Activated CD4-positive, alpha-beta T cell treated with anti-CD3 and anti-CD28 coated beads for 36 hours (primary cell): ENCODE measurements around the gene HOXD3. TPM values are rescaled to one million over a fixed set of nuclear protein-coding genes. Genes with fewer than 3 reads are reported as not detected.
A peak's percentile ranks its signal among the peaks of the same experiment; 100 is the strongest.

Experiments used
- ATAC-seq: fragments of 200-7000 bp; cut with Tn5 transposase; one replicate; pipeline ENCODE4 v1.10.0; 2021; ENCODE audit warnings: mild to moderate bottlenecking, moderate library complexity
- CTCF ChIA-PET: fragments of 350-600 bp; sonication (Branson Sonifier 250); formaldehyde crosslinking; loops from one replicate; lab custom pipeline; 2021; ENCODE audit warnings: antibody characterized with exemption; lab: Charles Lee
- POLR2A ChIA-PET: fragments of 350-600 bp; sonication (Branson Sonifier 250); formaldehyde crosslinking; loops from one replicate; lab custom pipeline; 2021; ENCODE audit warnings: antibody characterized with exemption, inconsistent platforms; lab: Charles Lee
- DNase-seq: peaks from one replicate; pipeline ENCODE4 v3.0.0-alpha.2; 2020
- H3K27ac Mint-ChIP-seq: one replicate; pipeline ENCODE4 v1.8.0; 2021; ENCODE audit warnings: mixed read lengths
- H3K27me3 Mint-ChIP-seq: one replicate; pipeline ENCODE4 v1.8.0; 2021; ENCODE audit warnings: mixed read lengths
- H3K36me3 Mint-ChIP-seq: one replicate; pipeline ENCODE4 v1.8.0; 2021; ENCODE audit warnings: low read depth, mixed read lengths
- H3K4me1 Mint-ChIP-seq: one replicate; pipeline ENCODE4 v1.8.0; 2021; ENCODE audit warnings: mixed read lengths
- H3K4me3 Mint-ChIP-seq: one replicate; pipeline ENCODE4 v1.8.0; 2021; ENCODE audit warnings: mild to moderate bottlenecking, moderate library complexity, mixed read lengths
- H3K9me3 Mint-ChIP-seq: one replicate; pipeline ENCODE4 v1.8.0; 2021; ENCODE audit warnings: low read depth, mixed read lengths
- intact Hi-C, 2 experiments: fragments of 100-400 bp; cut with DNase I in 1 of 2; cut with micrococcal nuclease in 1 of 2; formaldehyde crosslinking; loops; one replicate each; pipeline versions ENCODE4 v1.14.2 to v1.15.1; 2022 to 2024; cut with DNase I, micrococcal nuclease
- total RNA-seq, 2 experiments: library from RNA; stranded (reverse); gene quantifications; one replicate each; pipeline ENCODE4 v1.2.3, GENCODE V29; 2021

Gene HOXD3
- total RNA-seq, 2 experiments from 2014 or later, result not detected

DNA sequence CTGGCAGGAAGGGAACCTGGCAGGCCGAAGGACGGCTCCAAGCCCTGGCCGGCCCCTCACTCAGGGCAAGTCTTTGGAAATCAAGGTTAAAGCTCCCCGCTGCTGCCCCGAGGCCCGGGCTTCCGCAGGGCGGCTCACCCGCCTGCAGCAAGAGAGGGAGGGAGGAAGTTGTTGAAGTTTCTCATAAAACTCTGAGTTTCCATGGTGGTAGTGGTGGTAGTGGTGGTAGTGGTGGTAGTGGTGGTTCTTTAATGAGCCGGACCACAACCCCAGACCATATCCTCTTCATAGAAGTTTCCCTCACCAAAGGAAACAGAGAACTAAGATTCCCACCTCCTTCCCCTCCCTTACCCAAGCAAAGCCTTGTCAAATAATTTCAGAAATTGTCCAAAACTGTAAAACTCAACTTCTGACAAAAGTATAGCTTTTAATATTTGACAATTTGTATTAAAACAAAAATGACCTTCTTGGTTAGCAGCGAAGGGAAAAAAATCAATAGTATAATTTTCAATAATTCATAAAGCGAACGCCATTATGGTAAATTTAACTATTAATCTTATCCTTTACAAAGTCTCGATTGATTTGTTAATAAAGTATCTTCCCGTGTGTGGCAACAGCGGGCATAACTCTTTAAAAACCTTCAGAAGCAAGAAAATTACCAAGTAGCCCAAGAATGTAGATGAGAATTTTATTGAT is 42.0 kb upstream of the HOXD3 start:
- Mint-ChIP-seq H3K4me3 (no peak overlapping the region), H3K9me3 (peaks cover 4% of the 10 kb centered on the region), H3K27ac (no peak overlapping the region), H3K36me3 (no peaks in the 10 kb centered on the region), H3K4me1 (peaks cover 6% of the 10 kb centered on the region), H3K27me3 (peaks cover 78% of the 10 kb centered on the region)
- intact Hi-C loops, result loop anchor here in 1 of 2 experiments (5.0 kb wide), 2 partner anchors 38 to 47 kb away; no protein-coding TSS in a partner anchor
- ChIA-PET CTCF (interaction anchor here (1.4 to 1.9 kb wide), 2 partner anchors 12 to 30 kb away, joined by 6 read pairs; no protein-coding TSS in a partner anchor), POLR2A (interaction anchor here (0.7 kb wide), 1 partner anchor 77 kb away, joined by 4 read pairs; no protein-coding TSS in a partner anchor)
- DNase-seq, result no peak
- ATAC-seq, result no peak

DNA sequence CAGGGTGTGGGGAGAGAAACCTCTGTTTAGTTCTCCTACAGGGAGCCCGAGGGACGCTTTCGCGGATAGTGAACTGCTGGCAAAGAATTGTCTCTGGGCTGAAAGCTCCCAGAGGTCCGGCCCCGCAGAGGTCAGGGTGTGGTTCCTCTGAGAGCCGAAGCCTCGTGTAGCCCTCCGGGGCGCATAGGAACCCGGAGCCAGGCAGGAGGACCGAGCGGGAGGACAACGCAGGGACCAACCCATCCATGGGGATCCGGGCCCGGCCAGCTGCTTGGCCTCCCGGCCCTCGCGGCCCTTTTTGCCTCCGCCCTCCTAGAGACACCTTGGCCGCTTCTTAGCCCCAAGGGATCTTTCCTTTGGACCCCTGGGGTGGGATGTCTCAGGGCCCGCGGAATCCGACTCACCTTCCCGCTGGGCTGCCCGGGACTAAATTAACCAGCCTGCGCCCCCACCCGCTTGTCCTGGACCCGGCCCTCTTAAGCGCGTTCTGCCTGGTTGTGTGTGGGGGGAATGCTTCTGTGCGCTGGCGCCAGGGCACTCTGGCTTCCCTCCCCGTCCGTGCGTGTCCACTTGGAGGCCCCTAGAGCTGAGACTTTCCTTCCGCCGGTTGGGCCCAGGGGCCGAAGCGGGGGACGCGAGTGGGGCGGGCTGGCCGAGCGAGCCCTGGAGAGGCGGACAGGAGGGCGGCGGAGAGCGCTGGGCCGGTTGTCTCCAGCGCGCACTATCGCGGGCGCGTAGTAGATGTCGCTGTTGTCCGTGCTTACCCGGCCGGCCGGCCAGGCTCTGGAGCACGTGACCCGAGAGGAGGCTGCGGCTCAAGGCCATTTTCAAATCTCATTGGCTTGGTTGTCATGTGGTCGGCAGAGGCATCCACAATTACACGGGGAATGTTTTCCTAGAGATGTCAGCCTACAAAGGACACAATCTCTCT is 41.0 kb upstream of the HOXD3 start, which contains the start of gene HOXD10:
HOXD10 (plus strand) TSS at position 896 of the 931 bp plus-strand sequence. CDS start 56 bp downstream, outside the sequence.
- DNase-seq (no peak), ATAC-seq (no peak)
- Mint-ChIP-seq H3K27ac (no peak within 1 kb of the TSS), H3K4me3 (no peak within 1 kb of the TSS), H3K9me3 (peaks cover 4% of the 10 kb centered on the region), H3K4me1 (peaks cover 6% of the 10 kb centered on the region), H3K36me3 (no peaks in the 10 kb centered on the region), H3K27me3 (peaks cover 81% of the 10 kb centered on the region)
- intact Hi-C loops, result no loop called here
- ChIA-PET CTCF (interaction anchor here (1.1 kb wide), 1 partner anchor 17 kb away, joined by 4 read pairs; no protein-coding TSS in a partner anchor), POLR2A (no interaction called here)

DNA sequence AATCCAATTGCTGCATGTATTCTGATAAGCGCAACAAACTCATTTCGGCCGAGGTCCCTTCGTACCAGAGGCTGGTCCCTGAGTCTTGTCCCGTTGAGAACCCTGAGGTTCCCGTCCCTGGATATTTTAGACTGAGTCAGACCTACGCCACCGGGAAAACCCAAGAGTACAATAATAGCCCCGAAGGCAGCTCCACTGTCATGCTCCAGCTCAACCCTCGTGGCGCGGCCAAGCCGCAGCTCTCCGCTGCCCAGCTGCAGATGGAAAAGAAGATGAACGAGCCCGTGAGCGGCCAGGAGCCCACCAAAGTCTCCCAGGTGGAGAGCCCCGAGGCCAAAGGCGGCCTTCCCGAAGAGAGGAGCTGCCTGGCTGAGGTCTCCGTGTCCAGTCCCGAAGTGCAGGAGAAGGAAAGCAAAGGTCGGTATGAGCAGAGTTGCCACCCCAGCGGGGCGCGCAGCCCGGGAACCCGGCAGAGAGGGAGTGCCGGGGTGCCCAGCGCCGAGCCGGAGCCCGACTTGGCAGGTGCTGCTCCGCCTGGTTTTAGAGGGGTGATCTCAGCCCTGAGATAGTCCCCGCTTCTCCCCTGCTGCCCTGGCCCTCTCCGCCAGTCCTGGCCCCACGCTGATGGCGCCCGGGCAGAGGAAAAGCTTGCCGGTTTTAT is 39.8 kb upstream of the HOXD3 start:
- Mint-ChIP-seq H3K27me3 (peaks cover 72% of the 10 kb centered on the region), H3K4me1 (peaks cover 4% of the 10 kb centered on the region), H3K27ac (no peak overlapping the region), H3K4me3 (no peak overlapping the region), H3K36me3 (no peaks in the 10 kb centered on the region), H3K9me3 (peaks cover 4% of the 10 kb centered on the region)
- no peak for DNase-seq
- CTCF ChIA-PET, result interaction anchor here (0.6 to 1.4 kb wide), 5 partner anchors 9 to 750 kb away, joined by 3 to 4 read pairs (median 3); no protein-coding TSS in a partner anchor
- POLR2A ChIA-PET, result no interaction called here
- no peak for ATAC-seq
- intact Hi-C loops, result no loop called here

- H3K4me1 Mint-ChIP-seq, result peaks cover 4% of the 10 kb centered on the region
- ChIA-PET POLR2A (no interaction called here), CTCF (interaction anchor here (0.6 to 1.4 kb wide), 5 partner anchors 9 to 751 kb away, joined by 3 to 4 read pairs (median 3); no protein-coding TSS in a partner anchor)
- no peaks in the 10 kb centered on the region for H3K36me3 Mint-ChIP-seq
- no peak for DNase-seq
- H3K4me3 Mint-ChIP-seq, result no peak overlapping the region
- H3K27ac Mint-ChIP-seq, result no peak overlapping the region
- ATAC-seq, result no peak
- peaks cover 4% of the 10 kb centered on the region for H3K9me3 Mint-ChIP-seq
- intact Hi-C loops, result no loop called here
- H3K27me3 Mint-ChIP-seq, result peaks cover 70% of the 10 kb centered on the region
Observed at GRCh38 chr2:176117823-176118371, 39.2 kb upstream of the HOXD3 start.

DNA sequence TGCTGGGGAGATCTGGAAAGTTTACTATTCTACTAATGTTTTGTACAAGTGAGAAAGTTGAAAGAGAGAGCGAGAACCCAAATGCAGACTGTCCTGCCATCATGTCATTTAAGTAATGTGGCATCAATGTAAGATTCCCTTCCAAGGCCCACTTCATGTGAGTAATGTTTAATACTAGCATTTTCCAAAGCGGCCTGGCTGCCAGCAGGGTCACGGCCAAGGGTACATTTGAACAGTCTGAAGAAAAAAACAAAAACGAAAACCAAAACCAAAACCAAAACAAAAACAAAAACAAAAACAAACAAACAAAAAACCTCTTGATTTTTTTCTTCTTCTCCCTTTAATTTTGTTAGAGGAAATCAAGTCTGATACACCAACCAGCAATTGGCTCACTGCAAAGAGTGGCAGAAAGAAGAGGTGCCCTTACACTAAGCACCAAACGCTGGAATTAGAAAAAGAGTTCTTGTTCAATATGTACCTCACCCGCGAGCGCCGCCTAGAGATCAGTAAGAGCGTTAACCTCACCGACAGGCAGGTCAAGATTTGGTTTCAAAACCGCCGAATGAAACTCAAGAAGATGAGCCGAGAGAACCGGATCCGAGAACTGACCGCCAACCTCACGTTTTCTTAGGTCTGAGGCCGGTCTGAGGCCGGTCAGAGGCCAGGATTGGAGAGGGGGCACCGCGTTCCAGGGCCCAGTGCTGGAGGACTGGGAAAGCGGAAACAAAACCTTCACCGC is 38.3 kb upstream of the HOXD3 start:
- H3K9me3 Mint-ChIP-seq, result peaks cover 4% of the 10 kb centered on the region
- no peaks in the 10 kb centered on the region for H3K36me3 Mint-ChIP-seq
- ATAC-seq, result no peak
- H3K4me1 Mint-ChIP-seq, result peaks cover 5% of the 10 kb centered on the region
- peaks cover 65% of the 10 kb centered on the region for H3K27me3 Mint-ChIP-seq
- ChIA-PET CTCF (interaction anchor here (0.7 to 1.4 kb wide), 2 partner anchors 8 to 22 kb away, joined by 3 to 4 read pairs; no protein-coding TSS in a partner anchor), POLR2A (interaction anchor here (0.7 kb wide), 1 partner anchor 27 kb away, joined by 4 read pairs; no protein-coding TSS in a partner anchor)
- DNase-seq, result peak; percentile 62
- intact Hi-C loops, result no loop called here
- no peak overlapping the region for H3K4me3 Mint-ChIP-seq
- no peak overlapping the region for H3K27ac Mint-ChIP-seq

DNA sequence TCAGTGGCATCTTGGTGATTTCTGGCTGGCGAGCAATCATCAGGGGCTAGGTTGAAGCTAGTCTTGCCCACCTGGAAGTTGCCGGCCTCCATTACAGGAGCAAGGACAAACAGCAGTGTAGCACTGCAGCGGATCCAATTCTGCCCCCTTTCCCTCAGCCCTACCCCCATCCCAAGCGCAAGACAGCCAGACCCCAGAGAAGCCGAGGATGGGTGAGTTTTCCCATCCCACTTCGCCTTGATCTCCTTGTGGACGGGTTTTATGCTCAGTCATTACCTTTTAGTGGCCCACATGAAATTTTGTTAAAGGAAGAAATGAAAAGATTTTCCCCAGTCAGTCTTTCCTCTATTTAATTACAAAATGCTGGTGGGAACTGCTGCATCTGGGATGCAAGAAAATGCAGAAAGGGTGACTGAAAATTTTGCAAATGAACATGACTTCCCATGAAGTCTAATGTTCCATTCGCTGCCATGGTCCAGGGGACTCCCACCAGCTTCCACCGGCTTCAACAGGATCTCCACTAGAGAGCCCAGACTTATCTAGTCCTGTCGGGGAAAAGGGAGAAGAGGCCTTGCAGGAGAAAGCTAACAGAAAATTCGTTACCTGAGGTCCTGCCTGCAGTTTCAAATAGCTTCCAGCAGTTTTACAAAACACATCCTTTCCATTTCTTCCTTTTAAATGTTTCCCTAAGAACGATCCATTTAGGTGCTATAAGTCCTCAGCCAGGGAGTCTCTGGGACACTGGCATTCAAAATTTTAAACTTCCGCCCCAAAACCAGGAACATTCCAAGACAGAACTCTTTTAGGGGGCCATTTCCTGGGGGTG is 36.5 kb upstream of the HOXD3 start:
- DNase-seq (no peak), ATAC-seq (no peak)
- ChIA-PET POLR2A (no interaction called here), CTCF (interaction anchor here (0.6 to 2.8 kb wide), 11 partner anchors 9 to 1097 kb away, joined by 3 to 12 read pairs (median 3); no protein-coding TSS in a partner anchor)
- Mint-ChIP-seq H3K27me3 (peaks cover 71% of the 10 kb centered on the region), H3K36me3 (no peaks in the 10 kb centered on the region), H3K27ac (no peak overlapping the region), H3K4me1 (peaks cover 7% of the 10 kb centered on the region), H3K4me3 (no peak overlapping the region), H3K9me3 (peaks cover 4% of the 10 kb centered on the region)
- intact Hi-C loops, result loop anchor here (5.0 to 10.0 kb wide), 2 partner anchors 38 to 1786 kb away; partner anchors contain the start of genes EVX2 (in 1 of the 2) and SP9 (in 1 of the 2)

GRCh38 chr2:176121190-176122051 is 35.7 kb upstream of the HOXD3 start:
- Mint-ChIP-seq H3K27me3 (peaks cover 72% of the 10 kb centered on the region), H3K4me1 (peaks cover 7% of the 10 kb centered on the region), H3K4me3 (no peak overlapping the region), H3K27ac (no peak overlapping the region), H3K36me3 (no peaks in the 10 kb centered on the region), H3K9me3 (peaks cover 4% of the 10 kb centered on the region)
- DNase-seq, result no peak
- no peak for ATAC-seq
- ChIA-PET POLR2A (no interaction called here), CTCF (interaction anchor here (0.6 to 2.8 kb wide), 12 partner anchors 8 to 1097 kb away, joined by 3 to 12 read pairs (median 3); no protein-coding TSS in a partner anchor)
- intact Hi-C loops, result loop anchor here (2.0 to 10.0 kb wide), 4 partner anchors 15 to 1787 kb away; partner anchors contain the start of genes EVX2 (in 2 of the 2), HOXD11 (in 1 of the 2) and SP9 (in 1 of the 2)

DNA sequence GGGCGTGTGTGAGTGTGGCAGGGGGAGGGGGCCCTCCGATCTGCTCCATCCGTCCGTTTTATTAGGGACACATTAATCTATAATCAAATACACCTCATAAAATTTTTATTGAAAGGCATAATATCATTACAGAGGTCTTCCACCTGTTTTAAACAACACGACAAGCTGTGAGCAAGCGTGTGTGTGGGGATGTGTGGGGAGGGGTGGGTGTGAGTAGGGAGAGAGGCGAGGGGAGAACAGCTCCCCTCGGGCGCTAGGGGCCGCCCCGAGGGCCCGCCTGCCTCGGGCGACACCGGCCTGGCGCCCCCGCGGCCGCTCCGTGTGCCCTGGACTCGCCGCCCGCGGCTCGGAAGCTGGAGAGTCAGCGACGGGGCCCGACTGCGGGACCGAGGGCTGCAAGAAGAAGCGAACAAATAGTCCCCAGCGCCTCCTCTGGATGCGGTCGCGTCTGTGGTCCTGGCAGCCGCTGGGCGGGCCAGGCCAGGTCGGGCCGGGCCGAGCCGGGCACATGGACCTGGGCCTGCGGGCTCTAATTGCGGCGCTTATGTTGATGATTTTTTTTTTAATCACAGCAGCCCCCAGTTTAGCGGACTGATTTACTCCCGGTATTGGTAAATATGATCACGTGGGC is 34.9 kb upstream of the HOXD3 start:
- H3K4me3 Mint-ChIP-seq, result peak overlapping the region; percentile 52
- ATAC-seq (peak; percentile 26), DNase-seq (no peak)
- ChIA-PET POLR2A (interaction anchor here (0.7 kb wide), 1 partner anchor 49 kb away, joined by 3 read pairs; no protein-coding TSS in a partner anchor), CTCF (interaction anchor here (0.7 to 2.8 kb wide), 7 partner anchors 9 to 530 kb away, joined by 3 to 12 read pairs (median 3); no protein-coding TSS in a partner anchor)
- H3K9me3 Mint-ChIP-seq, result peaks cover 3% of the 10 kb centered on the region
- H3K27me3 Mint-ChIP-seq, result peaks cover 70% of the 10 kb centered on the region
- no peaks in the 10 kb centered on the region for H3K36me3 Mint-ChIP-seq
- H3K4me1 Mint-ChIP-seq, result peaks cover 7% of the 10 kb centered on the region
- H3K27ac Mint-ChIP-seq, result no peak overlapping the region
- intact Hi-C loops, result loop anchor here (2.0 to 10.0 kb wide), 4 partner anchors 15 to 1787 kb away; partner anchors contain the start of genes EVX2 (in 2 of the 2), HOXD11 (in 1 of the 2) and SP9 (in 1 of the 2)
